AG04450 (cell line): ENCODE measurements around the gene ALDH4A1. TPM values are rescaled to one million over a fixed set of nuclear protein-coding genes. Genes with fewer than 3 reads are reported as not detected.

Experiments used
- CTCF ChIA-PET: fragments of 300-600, 350-600 bp; formaldehyde crosslinking; extraction: SDS; loops from one replicate; lab custom pipeline; 2022; ENCODE audit warnings: antibody characterized with exemption, inconsistent platforms; lab: Charles Lee
- POLR2A ChIA-PET: fragments of 350-600 bp; formaldehyde crosslinking; extraction: SDS; loops from one replicate; lab custom pipeline; 2021; ENCODE audit warnings: antibody characterized with exemption, inconsistent platforms; lab: Yijun Ruan, JAX
- DNase-seq: peaks from one replicate; pipeline ENCODE4 v3.0.0-alpha.2; 2011; ENCODE audit warnings: low read depth, low spot score
- H3K27ac ChIP-seq: one replicate; pipeline ENCODE4 v1.5.1; 2012; ENCODE audit warnings: low read depth, low read length, control low read depth
- H3K27me3 ChIP-seq: one replicate; pipeline ENCODE4 v1.6.0; 2012; ENCODE audit warnings: low read length; ENCODE audit not compliant: control insufficient read depth, insufficient read depth
- H3K4me3 ChIP-seq: 2 replicates; pipeline ENCODE4 v1.5.1; 2011; ENCODE audit warnings: mild to moderate bottlenecking, low read depth, low read length, control low read depth
- H3K9me3 ChIP-seq: 2 replicates; pipeline ENCODE4 v1.5.1; 2012; ENCODE audit warnings: low read length; ENCODE audit not compliant: control insufficient read depth, insufficient read depth
- CTCF ChIP-seq: IDR thresholded peaks from 2 replicates; pipeline ENCODE4 v1.5.1; 2011; ENCODE audit warnings: low read depth, low read length, control low read depth, inconsistent platforms
- polyA minus RNA-seq: library from RNA; depleted of rRNA, polyadenylated mRNA; stranded (reverse); fragments of >200 nt; gene quantifications from 2 replicates; pipeline ENCODE4 v1.2.3, GENCODE V29; 2011; rRNA and poly(A)+ RNA removed
- polyA plus RNA-seq: library from polyadenylated mRNA; depleted of rRNA; stranded (reverse); fragments of >200 nt; gene quantifications from 2 replicates; pipeline ENCODE4 v1.2.3, GENCODE V29; 2011; rRNA removed

ALDH4A1 gene
- polyA plus RNA-seq (8.8 and 14.7 TPM in 2 replicates), polyA minus RNA-seq (8.3 and 10.4 TPM in 2 replicates)

GRCh38 chr1:18902523-18903290, at the start of gene ALDH4A1:
Gene ALDH4A1, minus strand, starts transcription at chr1:18902555. Its CDS starts 32 bp downstream, at chr1:18902523.
- H3K27me3 ChIP-seq = no peaks in the 10 kb centered on the region
- peak; percentile 95 for DNase-seq
- peak within 1 kb of the TSS; percentile 92 for H3K27ac ChIP-seq
- peak within 1 kb of the TSS; percentile 90 for H3K4me3 ChIP-seq
- CTCF ChIA-PET = interaction anchor here (1.2 to 2.4 kb wide), 5 partner anchors 10 to 305 kb away, joined by 3 to 34 read pairs (median 5); no protein-coding TSS in a partner anchor
- POLR2A ChIA-PET = interaction anchor here (0.8 to 1.5 kb wide), 5 partner anchors 22 to 189 kb away, joined by 3 to 7 read pairs (median 3); no protein-coding TSS in a partner anchor
- no peak for TF ChIP-seq CTCF
- H3K9me3 ChIP-seq = no peaks in the 10 kb centered on the region; the same call in 1 of the 2 replicates

GRCh38 chr1:18951818-18952391, 49.5 kb upstream of the ALDH4A1 start:
- TF ChIP-seq CTCF = no peak
- DNase-seq = no peak
- POLR2A ChIA-PET = no interaction called here
- Histone ChIP-seq H3K27ac (peak overlapping the region; percentile 21), H3K4me3 (no peak overlapping the region), H3K9me3 (no peaks in the 10 kb centered on the region), H3K27me3 (no peaks in the 10 kb centered on the region)
- CTCF ChIA-PET = interaction anchor here (5.3 kb wide), 1 partner anchor 39 kb away, joined by 32 read pairs; no protein-coding TSS in a partner anchor

DNA sequence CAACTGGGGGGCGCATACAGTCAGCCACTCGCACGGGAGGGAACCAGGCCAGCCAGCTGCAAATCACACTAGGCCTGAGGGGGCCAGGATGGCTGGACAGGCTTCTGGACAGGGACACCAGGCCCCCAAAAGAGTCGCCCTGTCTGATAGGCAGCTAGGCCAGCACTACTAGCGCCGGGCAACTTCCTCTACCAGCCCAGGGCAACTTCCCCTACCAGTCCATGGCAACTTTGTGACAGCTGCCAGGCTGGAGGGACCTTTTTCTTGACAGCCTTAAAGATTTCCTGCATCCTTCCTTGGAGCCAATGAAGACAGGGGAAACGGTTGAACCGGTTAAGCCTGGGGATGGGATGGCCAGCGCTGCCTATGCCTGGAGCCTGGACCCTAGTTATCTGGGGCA, 49.1 kb upstream of the ALDH4A1 start:
- no peak overlapping the region for H3K4me3 ChIP-seq
- POLR2A ChIA-PET = interaction anchor here (0.6 kb wide), 2 partner anchors 33 to 288 kb away, joined by 3 read pairs; no protein-coding TSS in a partner anchor

GRCh38 chr1:18950401-18951026, 48.2 kb upstream of the ALDH4A1 start:
- POLR2A ChIA-PET = interaction anchor here (0.6 kb wide), 2 partner anchors 32 to 289 kb away, joined by 3 read pairs; no protein-coding TSS in a partner anchor
- CTCF ChIA-PET = interaction anchor here (1.5 to 5.3 kb wide), 4 partner anchors 22 to 44 kb away, joined by 3 to 32 read pairs (median 6); no protein-coding TSS in a partner anchor
- H3K27me3 ChIP-seq = no peaks in the 10 kb centered on the region
- no peak for DNase-seq
- no peak for TF ChIP-seq CTCF
- H3K9me3 ChIP-seq = no peaks in the 10 kb centered on the region
- H3K4me3 ChIP-seq = peak overlapping the region; percentile 47
- peak overlapping the region; percentile 97 for H3K27ac ChIP-seq

More for the DNA sequence above, 49.1 kb upstream of the ALDH4A1 start:
- CTCF ChIA-PET = interaction anchor here (1.6 to 5.3 kb wide), 2 partner anchors 37 to 39 kb away, joined by 4 to 32 read pairs; no protein-coding TSS in a partner anchor
- TF ChIP-seq CTCF = no peak
- Histone ChIP-seq H3K9me3 (no peaks in the 10 kb centered on the region), H3K27ac (peak overlapping the region; percentile 97), H3K27me3 (no peaks in the 10 kb centered on the region)
- no peak for DNase-seq
